ENCODE data around the gene TMEM120A.
A peak's percentile ranks its signal among the peaks of the same experiment; 100 is the strongest.

Gene TMEM120A

DNA sequence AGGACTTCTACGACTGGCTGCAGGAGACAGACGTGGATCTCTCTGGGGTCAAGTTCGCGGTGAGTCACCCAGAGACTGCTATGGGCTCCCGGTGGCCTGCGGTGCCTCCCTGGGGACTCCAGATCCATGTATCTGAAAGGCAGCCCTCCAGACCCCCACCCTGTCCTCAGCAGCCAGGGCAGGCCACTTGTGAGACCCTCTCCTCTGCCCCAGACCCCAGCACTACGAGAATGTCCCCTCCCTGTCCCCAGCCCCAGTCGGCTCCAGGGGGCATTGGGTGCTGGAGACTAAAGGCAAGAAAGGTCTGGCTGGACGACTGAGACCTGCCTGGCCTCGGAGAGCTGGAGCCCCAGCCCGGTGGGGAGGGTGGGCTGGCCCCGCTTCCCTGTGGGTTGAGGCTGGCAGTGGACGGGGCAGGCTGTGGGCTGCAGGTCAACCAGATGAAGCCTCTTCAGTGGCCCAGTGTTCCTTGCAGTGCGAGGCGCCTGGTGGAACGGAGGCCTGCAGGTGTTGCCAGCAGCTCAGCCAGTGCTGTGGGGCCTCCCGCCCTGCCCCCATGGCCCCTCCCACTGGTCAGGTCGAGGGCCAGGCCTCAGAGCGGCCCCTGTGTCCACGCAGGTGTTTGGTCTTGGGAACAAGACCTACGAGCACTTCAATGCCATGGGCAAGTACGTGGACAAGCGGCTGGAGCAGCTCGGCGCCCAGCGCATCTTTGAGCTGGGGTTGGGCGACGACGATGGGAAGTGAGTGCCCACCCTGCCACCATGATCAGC, 13.8 kb downstream of the TMEM120A start:
- no peak for DNase-seq

DNA sequence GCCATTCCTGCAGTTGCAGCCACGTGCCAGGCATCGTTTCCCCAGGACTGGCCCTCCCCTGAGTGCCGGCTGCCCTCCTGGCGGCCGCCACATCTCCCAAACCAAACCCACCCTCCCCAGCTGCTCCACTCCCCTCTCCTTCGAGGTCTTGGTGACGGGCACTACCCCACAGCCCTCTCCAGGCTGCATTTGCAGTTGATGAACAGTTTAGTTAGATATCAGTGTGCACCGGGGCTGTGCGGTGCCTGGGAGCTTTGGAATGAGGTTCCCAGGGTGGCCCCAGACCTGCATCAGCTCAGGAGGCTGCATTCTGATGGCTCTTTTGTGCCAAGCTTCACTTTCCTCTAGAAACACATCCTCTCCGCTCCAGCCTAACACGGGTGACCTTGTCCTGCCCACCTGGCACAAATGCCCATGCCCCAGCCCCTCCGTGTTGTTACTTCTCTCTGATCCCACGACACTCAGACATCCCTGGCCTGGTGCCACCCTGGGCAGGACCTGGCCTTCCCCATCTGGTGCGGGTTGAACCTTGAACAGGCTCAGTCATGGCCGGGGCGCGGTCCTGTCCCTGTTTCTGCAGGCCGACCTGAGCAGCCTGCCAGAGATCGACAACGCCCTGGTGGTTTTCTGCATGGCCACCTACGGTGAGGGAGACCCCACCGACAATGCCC, 14.5 kb downstream of the TMEM120A start:
- DNase-seq, result no peak

DNA sequence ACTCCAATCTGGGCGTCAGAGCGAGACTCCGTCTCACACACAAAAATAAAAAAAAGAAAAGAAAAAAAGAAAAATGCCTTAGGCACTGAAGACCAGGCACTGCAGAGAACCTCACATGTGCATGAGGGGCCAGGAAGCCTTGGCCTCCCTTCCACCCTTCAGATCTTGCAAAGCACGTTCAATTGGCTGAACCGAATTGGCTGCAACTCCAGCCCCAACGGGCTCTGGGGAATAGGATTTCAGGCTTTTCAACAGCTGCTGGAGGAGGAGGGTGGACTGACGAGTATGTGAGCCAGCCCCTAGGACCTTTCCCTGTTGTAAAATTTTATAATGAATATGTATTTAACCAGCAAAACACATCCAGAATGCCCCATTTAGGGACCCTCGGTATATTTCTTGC, 16.7 kb downstream of the TMEM120A start:
- peak in 1 of 2 experiments; percentile 27 for DNase-seq

DNA sequence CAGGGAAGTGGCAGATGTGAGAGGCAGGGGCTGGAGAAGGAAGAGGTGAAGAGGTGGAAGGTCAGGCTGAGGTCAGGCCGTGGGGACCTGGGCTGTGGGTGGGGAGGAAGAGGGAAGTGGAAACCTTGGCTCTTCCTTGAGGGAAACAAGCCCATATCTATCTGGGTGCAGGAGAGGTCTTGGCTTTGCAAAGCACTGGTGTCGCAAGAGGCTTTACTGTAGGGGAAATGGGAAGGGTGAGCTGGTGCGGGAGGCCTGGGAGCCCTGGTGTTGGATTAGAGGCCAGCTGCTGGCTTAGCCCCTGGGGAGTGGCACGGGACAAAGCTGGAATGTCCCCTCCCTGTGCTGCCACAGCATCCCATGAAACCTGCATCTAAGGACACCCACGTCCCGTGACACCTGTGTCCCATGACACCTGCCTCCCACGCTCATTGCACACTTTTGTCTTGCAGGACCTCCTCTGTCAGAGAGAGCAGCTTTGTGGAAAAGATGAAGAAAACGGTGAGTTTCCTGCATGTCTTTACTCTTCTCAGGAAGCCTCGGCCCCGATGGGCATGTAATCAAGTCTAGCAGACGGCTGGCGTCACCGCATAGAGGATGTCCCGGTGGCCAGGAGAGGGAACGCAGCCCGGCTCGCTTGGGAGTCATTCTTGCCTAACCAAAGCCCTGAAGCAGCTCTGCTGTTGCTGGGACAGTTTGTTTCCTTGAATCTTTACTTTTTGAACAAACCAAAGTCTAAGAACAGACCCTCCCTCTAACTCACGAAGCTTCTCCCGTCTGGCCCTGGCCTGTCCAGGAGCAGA, 22.2 kb downstream of the TMEM120A start:
- no peak for DNase-seq

DNA sequence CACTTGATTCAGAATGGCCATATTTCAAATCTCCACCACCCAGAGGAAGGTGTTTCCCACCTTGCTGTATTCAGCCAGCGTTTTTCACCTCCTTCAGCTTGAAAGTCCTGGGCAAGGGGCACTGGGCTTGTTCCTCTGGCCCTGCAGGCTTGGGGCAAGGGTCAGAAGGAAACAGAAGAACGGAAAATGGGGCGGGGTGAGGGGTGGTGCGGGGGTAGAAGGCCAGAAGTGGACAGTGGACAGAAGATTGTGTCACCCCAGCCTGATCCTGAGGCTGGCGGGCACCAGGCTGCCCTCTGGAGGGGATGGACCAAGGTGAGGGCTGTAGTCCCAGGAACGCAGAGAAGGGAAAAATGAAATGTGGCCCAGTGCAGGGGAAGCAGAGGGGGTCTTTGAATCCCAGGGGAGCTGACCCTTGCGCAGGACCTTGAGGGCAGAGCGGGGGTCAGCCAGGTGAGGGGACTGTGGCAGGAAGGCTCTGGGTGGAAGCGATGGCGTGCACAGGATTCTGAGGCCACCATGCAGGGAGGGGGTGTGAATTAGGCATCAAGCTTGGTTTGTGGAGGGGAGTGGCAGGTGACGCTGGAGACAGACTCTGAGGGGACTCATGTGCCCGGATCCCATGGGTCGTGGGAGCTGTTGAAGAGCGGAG, 23.0 kb downstream of the TMEM120A start:
- DNase-seq, result no peak

DNA sequence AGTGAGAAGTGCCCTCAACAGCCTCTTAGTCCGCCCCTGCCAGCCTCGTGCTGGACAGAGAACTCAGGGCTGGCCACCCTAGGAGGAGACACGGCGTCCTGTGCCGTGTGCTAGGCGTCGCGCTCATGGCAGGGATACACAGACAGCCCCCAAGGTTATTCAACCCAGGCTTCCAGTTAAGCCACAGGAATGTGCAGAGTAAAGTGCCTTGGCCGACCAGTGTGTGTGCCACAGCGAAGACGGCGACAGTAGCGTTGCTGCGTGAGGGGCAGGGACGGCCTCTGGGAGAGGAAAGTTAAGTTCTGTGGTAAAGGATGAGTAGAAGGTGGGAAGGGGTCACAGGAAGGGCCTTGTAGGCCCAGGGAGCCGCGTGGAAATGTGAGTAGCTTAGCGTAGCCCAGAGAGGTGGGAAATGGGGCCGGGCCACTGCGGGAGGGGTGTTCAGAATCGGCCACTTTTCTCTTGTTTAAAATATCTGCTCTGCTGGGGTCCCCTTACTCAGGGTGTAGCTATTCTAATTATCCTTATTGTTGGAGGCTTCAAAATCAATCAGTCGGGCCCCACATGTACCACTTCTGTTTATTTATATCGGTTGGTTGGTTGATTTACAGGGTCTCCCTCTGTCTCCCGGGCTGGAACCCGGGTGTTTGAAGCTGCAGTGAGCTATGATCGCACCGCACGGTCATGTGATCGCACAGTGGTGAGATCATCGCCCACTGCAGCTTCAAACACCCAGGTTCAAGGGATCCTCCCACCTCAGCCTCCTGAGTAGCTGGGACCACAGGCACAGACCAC, 24.5 kb downstream of the TMEM120A start:
- no peak for DNase-seq

DNA sequence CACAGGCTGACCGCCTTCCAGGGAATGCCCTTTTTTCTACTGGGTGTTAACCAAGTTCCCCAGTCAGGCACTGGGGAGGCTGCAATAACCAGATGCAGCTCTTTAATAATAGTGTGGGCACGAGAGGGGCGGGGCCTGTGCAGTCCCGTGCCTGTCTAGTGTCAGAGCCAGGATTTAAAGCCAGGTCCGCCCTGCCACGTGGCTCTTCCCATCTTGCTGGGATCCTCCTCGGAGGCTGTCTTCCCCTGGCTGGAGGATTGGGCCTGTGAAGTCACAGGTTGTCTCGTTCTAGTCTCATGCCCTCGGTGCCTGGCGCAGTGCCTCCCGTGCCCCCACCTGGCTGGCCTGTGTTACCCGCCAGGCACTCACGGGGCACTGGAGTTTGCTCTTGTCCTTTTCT, 25.2 kb downstream of the TMEM120A start:
- DNase-seq, result no peak

DNA sequence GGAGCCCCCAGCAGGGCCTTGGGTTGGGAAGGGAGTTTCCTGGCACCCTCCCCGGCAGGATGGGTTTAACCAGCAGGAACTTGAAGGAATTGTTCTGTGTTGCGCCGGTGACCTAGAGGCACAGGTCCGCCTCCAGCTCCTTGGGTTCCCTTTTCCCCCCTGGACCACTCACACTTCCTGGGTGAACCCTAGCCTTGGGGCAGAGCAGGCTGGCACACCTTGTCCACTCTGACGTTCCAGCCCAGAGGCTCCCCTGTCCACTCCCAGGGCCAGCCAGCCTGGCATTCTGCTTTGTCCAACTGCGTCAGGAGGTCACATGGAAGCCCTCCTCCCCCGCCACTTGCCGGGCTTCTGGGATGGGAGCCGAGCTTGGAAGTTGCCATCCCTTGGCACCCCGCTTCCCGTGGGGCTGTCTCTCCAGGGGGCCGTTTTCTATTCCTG, 25.8 kb downstream of the TMEM120A start:
- DNase-seq, result no peak

DNA sequence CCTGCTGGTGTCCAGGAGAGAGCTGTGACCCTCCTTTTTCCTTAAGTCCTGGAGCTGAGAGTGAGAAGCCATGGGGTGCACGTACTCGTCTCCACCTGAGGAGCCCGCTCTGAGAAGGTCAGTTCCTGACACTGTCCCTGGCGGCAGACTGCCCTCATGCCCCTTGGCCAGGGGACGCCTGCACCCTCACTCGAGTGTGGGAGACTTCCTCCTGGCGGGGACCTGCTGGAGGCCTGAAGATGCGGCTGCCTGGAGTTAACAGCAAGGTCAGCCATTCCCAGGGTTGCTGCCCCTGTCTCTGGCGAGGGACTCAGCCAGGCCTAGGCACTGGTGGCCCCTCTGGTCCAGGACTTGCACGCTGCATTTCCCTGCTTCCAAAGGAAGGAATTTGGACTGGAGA, 26.4 kb downstream of the TMEM120A start:
- no peak for DNase-seq

DNA sequence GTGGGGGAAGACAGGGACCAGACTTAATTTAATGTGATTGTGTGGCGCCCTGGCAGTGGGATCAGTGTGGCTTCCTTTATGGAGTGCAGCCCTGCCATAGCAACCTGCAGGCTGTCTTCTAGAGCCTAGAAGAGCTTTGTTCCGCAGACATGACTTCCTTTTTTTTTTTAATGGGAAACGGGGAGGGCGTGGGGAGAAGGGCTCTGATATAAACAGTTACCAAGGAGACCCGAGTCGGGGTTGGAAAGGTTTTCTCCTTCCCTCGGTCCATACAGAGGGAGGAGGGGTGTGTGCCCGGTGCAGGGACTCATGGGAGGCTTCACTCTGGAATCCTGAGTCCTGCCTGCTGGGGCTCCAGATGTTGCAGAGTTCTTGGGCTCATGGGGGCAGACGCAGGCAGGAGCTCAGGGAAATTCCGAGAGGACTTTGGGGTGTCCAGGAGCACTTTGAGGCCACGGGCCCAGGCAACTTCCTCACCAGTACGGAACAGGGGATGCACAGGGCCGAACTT, 26.9 kb downstream of the TMEM120A start:
- DNase-seq, result no peak

DNA sequence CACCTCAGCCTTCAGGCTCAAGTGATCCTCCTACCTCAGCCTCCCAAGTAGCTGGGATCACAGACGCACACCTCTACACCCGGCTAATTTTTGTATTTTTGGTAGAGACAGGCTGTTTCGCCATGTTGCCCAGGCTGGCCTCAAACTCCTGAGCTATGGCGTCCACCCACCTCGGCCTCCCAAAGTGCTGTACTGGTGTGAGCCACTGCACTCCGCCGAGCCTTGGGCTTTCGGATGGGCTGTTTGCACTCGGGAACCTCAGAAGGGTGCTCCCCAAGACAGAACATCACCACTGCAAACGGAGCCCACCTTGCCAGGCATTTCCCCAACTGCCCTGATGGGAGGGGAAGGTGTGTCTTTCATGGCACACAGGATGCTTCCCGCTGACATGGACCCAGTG, 27.3 kb downstream of the TMEM120A start:
- DNase-seq, result no peak

DNA sequence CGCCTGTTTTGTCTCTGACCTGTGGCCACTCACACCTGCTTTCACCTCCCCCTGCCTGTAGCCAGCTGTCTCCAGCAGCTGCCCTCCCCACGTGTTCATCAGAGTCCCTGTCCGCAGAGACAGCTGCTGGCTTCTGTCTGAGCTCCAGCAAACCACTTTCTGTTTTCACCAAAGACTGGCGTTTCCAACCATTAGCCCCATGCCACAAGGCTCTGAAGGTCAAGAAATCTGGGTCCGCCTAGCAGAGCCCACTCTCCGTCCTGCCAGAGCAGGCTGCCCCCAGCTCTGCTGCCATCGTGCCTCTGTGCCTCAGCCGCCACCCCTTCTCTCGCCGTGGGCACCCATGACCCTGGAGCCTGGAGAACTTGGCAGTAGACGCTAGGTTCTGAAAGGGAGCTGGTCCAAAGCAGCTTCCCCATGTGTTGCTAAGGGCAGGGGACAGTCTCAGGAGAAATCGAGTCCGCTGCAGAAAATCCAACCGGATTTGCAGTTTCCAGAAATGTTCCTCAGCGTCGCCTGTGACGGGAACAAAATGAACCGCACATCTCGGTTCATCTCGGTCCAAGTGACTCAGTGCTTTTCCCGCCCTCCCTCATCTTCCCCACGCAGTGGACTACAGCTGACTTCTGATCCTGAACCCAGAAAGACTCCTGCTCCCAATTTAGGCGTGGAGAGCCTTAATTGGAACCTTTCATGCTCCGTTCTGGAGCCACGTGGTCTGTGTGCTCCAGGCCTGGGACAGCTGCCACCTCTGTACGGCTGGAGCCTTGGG, 28.0 kb downstream of the TMEM120A start:
- no peak for DNase-seq

DNA sequence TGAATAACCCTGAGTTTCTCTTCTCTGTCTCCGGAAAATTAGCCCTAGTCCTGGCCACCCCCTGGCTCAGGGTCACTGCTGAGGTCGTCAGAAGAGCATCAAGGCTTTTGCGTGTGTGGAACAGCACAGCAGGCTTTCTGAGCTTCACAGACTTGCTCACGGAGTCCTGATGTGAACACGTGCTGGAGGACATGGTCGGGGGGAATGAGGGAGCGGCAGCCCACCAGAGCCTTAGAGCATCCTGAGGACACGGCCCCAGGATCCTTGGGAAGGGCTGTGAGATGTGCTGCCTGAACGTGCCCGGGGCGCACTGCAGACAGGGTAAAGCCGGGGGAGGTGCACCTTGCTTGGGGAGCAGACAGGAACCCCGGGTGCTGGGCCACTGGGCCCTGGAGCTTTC, 28.8 kb downstream of the TMEM120A start:
- DNase-seq, result no peak

DNA sequence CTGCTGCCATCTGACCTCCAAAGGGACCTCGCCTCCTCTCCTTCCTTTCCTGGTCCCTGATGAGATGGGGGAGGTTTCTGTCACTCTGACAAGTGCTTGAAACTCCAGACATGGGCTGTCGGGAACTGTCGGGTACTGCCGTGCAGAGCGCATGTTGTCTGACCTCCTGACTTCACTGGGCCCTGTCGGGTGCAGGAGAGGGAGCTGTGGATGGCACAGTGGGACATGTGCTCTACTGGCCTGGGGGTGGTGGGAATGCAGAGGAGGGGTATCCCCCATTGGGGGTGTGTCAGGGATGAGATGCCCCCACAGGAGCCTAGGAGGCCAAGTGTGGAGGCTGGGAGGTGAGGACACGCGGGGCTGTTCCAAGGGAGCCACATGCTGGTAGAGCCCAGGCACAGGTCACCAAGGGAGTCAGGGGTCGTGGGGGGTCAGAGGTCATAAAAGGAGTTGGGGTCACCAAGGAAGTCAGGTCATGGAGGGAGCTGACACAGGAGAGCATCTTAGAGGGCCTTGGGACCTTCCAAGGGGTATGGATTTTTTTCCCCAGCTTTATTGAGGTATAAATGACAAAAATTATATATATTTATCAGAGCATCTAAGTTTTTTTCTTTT, 30.9 kb downstream of the TMEM120A start:
- no peak for DNase-seq

DNA sequence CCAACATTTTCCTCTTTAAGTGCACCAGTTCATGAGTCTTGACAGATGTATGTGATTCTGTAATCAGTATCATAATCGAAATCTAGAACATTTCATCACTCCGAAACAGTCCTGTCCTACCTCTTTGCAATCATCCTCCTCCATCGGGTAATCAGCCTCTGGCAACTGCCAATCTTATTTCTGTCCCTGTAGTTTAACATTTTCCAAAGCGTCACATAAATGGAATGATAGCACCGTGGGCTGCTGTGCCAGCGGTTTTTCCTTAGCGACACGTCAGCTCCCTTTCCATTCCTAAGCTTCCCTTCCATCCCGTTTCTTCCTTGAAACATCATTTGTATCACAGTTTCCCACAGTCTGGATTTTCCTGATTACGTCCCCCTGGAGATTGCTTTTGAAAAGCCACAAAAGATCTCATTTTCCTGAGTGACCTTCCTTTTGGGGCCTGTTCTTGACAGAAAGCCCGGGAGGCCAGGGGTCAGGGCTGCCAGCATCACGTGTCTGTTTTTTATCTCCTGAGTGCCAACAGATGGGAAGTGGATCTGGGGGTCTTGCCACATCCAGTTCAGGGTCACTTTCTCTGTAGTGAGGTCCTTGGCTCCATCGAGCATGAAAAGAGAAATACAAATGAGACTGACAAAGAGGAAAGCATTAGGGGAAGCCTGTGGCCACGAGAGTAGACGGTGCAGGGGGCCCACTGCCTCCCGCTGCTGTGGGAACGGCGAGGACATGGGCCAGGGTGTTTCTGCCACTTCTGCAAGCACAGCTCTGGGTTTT, 31.6 kb downstream of the TMEM120A start:
- DNase-seq, result no peak

DNA sequence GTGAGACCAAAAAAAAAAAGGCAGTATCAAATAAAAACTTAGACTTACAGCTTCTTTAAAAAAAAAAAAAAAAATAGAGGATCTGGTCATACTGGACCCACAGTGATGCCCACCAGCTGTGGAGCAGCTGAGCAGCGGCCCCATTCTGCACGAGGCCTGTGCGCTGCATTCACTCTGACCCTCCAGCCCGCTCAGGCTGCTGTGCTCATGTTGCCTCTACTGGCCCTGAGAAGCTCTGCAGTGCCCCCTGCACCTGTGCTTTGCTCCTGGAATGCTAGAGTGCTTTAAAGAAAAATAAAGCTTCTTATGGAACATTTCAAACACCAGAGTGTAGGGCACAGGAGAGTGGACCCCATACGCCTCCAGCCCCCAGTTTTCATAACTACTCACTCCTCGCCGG, 33.2 kb downstream of the TMEM120A start:
- DNase-seq, result no peak

DNA sequence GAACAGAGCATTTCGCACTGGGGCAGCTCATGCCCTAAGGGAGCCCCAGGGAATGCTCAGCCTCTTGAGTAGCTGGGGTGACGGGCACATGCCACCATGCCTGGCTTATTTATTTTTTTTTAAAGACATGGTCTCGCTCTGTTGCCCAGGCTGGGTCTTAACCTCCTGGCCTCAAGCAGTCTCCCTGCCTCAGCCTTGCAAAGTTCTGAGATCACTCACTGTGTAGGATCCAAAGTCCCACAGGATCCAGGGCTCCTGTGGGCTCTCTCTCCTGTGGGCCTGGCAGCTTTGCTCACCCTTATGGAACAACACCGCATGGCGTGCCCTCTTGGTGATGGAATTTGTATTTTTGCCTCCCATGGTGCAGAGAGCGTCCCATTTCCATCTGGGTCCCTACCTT, 34.0 kb downstream of the TMEM120A start:
- no peak for DNase-seq

DNA sequence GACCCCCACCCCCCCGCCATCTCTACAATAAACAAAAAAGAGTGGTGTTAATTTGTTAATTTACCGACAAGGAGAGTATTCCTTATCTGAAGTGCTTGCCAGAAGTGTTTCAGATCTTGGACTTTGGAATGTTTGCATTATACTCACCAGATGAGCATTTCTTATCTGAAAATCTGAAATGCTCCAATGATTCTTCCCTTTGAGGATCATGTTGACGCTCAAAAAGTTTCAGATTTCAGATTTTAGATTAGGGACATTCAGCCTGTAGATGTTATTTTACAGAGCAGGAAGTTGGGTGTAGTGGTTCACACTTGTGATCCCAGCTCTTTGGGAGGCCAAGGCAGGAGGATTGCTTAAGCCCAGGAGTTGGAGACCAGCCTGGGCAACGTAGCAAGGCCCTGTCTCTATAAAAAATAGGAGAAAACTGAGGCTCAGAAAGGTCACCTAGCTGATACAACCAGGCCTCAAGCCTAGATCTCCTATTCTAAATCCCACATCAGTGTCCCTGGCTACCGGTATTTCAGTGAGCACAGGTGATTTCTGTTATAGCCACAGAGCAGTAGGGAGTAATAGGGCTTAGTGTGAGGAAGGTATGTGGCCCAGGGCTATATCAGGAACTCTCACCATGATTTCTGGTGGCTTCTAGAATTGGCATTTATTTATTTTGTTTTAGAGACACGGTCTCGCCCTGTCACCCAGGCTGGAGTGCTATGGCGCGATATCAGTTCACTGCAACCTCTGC, 35.4 kb downstream of the TMEM120A start:
- DNase-seq, result no peak

DNA sequence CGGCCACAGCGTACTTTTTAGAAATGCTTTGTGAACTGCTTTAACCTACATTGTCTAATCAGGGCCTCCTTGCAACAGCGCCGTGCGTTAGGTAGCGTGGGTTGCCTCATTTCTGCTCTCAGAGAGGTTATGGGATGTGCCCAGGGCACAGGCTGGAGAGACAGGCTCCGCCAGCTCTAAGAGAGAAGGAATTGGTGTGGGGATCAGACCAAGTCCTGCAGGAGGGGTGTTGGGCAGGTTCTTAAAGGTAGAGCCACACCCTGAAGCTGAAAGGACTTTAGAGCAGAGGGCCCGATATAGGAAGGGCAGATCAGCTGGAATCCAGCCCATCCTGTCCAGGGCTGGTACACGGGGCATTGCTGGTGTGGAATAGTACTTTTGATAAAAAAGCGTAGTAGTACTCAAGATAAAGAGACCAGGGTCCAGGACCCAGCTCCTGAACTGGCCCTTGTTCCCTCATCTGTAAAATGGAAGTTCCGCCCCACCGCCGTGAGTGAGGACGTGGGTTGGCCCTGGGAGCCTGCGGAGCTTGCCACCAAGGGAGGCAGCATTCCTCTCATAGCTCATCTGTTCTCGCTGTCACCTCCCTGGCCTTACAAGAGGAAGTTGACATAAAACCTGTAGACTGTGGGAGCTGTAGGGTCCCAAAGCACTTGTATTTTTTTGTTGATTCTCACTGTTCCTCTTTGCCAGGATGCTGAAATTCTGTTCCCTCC, 37.2 kb downstream of the TMEM120A start:
- DNase-seq, result no peak

Measured in NCI-H446 (cell line).